Activated T-helper 1 cell treated with anti-CD3 and anti-CD28 coated beads, Interleukin-12 subunit alpha, Interleukin-12 subunit beta, Interleukin-2, Interleukin-4 antibody, amounts not matched to agents 30 ng/mL and 10 ng/mL and 1 ng/mL, durations not matched to agents 14 hours and 24 hours and 36 hours (primary cell): ENCODE results near the gene TSC22D1. TPM values are rescaled to one million over a fixed set of nuclear protein-coding genes. Genes with fewer than 3 reads are reported as not detected.

Experiments
- DNase-seq: peaks from one replicate; pipeline ENCODE4 v3.0.0; 2021; ENCODE audit warnings: low spot score
- H3K27ac Mint-ChIP-seq: one replicate; pipeline ENCODE4 v1.8.0; 2021; ENCODE audit warnings: mild to moderate bottlenecking, mixed read lengths
- H3K27me3 Mint-ChIP-seq: one replicate; pipeline ENCODE4 v1.8.0; 2022; ENCODE audit warnings: mild to moderate bottlenecking, moderate library complexity, mixed read lengths; ENCODE audit not compliant: insufficient read depth
- H3K36me3 Mint-ChIP-seq: one replicate; pipeline ENCODE4 v1.8.0; 2021; ENCODE audit warnings: low read depth, mixed read lengths
- H3K4me1 Mint-ChIP-seq: one replicate; pipeline ENCODE4 v1.8.0; 2021; ENCODE audit warnings: low read depth, mixed read lengths
- H3K4me3 Mint-ChIP-seq: one replicate; pipeline ENCODE4 v1.8.0; 2021; ENCODE audit warnings: mild to moderate bottlenecking, moderate library complexity, mixed read lengths
- H3K9me3 Mint-ChIP-seq: one replicate; pipeline ENCODE4 v1.8.0; 2021; ENCODE audit warnings: mixed read lengths
- intact Hi-C: fragments of 100-400 bp; cut with micrococcal nuclease; formaldehyde crosslinking; loops from one replicate; pipeline ENCODE4 v1.15.1; 2024
- total RNA-seq: library from RNA; stranded (reverse); gene quantifications from 2 replicates; pipeline ENCODE4 v1.2.3, GENCODE V29; 2022

Gene TSC22D1
- total RNA-seq, 1 donor from 2014 or later = 6.9 TPM

- peaks cover 2% of the 10 kb centered on the region for H3K27me3 Mint-ChIP-seq
- no peaks in the 10 kb centered on the region for H3K36me3 Mint-ChIP-seq
Observed at GRCh38 chr13:44398606-44399005, 177.5 kb downstream of the TSC22D1 start.

DNA sequence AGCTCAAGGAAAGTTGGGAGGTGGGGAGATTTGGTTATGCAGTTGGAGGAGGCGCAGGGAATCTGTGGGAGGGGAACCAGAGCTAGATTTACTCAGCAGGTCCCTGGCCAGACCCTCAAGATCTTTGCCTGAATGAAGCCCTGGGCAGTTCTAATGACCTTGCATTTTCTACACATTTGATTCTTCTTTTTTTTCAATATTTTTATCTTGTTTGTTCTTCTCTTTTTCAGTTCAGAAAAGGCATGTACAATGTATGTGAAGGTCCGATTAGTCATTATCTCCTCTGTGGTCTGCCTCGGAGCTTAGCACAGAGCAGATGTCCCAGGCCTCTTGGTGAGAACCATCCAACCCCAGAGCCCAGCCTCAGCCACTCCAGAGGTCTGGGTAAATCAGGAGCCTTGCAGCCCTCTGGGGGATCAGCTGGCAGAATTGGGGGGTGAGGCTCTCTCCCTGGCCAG, 178.3 kb downstream of the TSC22D1 start:
- DNase-seq = no peak
- Mint-ChIP-seq H3K4me1 (no peaks in the 10 kb centered on the region), H3K27me3 (peaks cover 2% of the 10 kb centered on the region), H3K27ac (no peak overlapping the region), H3K4me3 (no peak overlapping the region), H3K9me3 (no peaks in the 10 kb centered on the region), H3K36me3 (no peaks in the 10 kb centered on the region)
- intact Hi-C loops = no loop called here

More at GRCh38 chr13:44398606-44399005, 177.5 kb downstream of the TSC22D1 start:
- no peak for DNase-seq
- Mint-ChIP-seq H3K4me3 (no peak overlapping the region), H3K4me1 (no peaks in the 10 kb centered on the region), H3K9me3 (no peaks in the 10 kb centered on the region), H3K27ac (no peak overlapping the region)
- intact Hi-C loops = no loop called here

GRCh38 chr13:44396701-44397580, 179.2 kb downstream of the TSC22D1 start:
- H3K27ac Mint-ChIP-seq = no peak overlapping the region
- H3K27me3 Mint-ChIP-seq = peaks cover 2% of the 10 kb centered on the region
- no peaks in the 10 kb centered on the region for H3K9me3 Mint-ChIP-seq
- no peaks in the 10 kb centered on the region for H3K4me1 Mint-ChIP-seq
- no peaks in the 10 kb centered on the region for H3K36me3 Mint-ChIP-seq
- DNase-seq = no peak
- no peak overlapping the region for H3K4me3 Mint-ChIP-seq
- intact Hi-C loops = no loop called here

- no peaks in the 10 kb centered on the region for H3K4me1 Mint-ChIP-seq
- intact Hi-C loops = no loop called here
Observed at GRCh38 chr13:44395976-44396694, 180.0 kb downstream of the TSC22D1 start.

DNA sequence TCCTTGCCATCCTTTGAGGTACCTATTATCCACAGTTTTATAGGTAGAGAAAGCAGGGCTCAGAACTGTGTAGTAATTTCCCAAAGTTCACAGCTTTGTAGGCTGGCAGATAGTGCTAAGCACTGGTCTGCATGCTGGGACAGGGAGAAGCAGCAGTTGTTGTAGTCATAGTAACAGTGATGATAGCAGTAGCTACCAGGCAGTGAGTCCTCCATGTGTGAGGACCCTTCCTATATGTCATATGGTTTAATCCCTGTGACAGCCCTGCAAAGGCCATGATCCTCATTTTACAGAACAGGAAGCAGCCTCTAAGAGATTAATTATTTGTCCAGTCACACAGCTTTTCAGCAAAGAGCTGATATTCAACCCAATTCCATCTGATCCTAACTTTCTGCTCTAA, 181.5 kb downstream of the TSC22D1 start:
- H3K27me3 Mint-ChIP-seq = peaks cover 5% of the 10 kb centered on the region
- H3K36me3 Mint-ChIP-seq = no peaks in the 10 kb centered on the region
- H3K4me1 Mint-ChIP-seq = no peaks in the 10 kb centered on the region
- no peaks in the 10 kb centered on the region for H3K9me3 Mint-ChIP-seq
- H3K4me3 Mint-ChIP-seq = no peak overlapping the region
- H3K27ac Mint-ChIP-seq = no peak overlapping the region
- intact Hi-C loops = no loop called here
- DNase-seq = no peak

More at GRCh38 chr13:44395976-44396694, 180.0 kb downstream of the TSC22D1 start:
- no peak for DNase-seq
- H3K36me3 Mint-ChIP-seq = no peaks in the 10 kb centered on the region
- peaks cover 2% of the 10 kb centered on the region for H3K27me3 Mint-ChIP-seq
- no peak overlapping the region for H3K4me3 Mint-ChIP-seq
- H3K27ac Mint-ChIP-seq = no peak overlapping the region
- H3K9me3 Mint-ChIP-seq = no peaks in the 10 kb centered on the region

- Mint-ChIP-seq H3K27me3 (peaks cover 8% of the 10 kb centered on the region), H3K4me1 (no peaks in the 10 kb centered on the region), H3K9me3 (no peaks in the 10 kb centered on the region), H3K36me3 (no peaks in the 10 kb centered on the region), H3K4me3 (no peak overlapping the region), H3K27ac (no peak overlapping the region)
- DNase-seq = no peak
- intact Hi-C loops = no loop called here
Observed at GRCh38 chr13:44393391-44393790, 182.7 kb downstream of the TSC22D1 start.

- Mint-ChIP-seq H3K27ac (no peak overlapping the region), H3K4me3 (no peak overlapping the region), H3K36me3 (no peaks in the 10 kb centered on the region), H3K27me3 (peaks cover 7% of the 10 kb centered on the region), H3K4me1 (no peaks in the 10 kb centered on the region), H3K9me3 (no peaks in the 10 kb centered on the region)
- DNase-seq = no peak
- intact Hi-C loops = no loop called here
Observed at GRCh38 chr13:44389876-44390275, 186.3 kb downstream of the TSC22D1 start.

GRCh38 chr13:44389060-44389666, 187.0 kb downstream of the TSC22D1 start:
- Mint-ChIP-seq H3K4me3 (no peak overlapping the region), H3K4me1 (no peaks in the 10 kb centered on the region), H3K36me3 (no peaks in the 10 kb centered on the region), H3K9me3 (no peaks in the 10 kb centered on the region), H3K27me3 (peaks cover 7% of the 10 kb centered on the region), H3K27ac (no peak overlapping the region)
- intact Hi-C loops = no loop called here
- no peak for DNase-seq

DNA sequence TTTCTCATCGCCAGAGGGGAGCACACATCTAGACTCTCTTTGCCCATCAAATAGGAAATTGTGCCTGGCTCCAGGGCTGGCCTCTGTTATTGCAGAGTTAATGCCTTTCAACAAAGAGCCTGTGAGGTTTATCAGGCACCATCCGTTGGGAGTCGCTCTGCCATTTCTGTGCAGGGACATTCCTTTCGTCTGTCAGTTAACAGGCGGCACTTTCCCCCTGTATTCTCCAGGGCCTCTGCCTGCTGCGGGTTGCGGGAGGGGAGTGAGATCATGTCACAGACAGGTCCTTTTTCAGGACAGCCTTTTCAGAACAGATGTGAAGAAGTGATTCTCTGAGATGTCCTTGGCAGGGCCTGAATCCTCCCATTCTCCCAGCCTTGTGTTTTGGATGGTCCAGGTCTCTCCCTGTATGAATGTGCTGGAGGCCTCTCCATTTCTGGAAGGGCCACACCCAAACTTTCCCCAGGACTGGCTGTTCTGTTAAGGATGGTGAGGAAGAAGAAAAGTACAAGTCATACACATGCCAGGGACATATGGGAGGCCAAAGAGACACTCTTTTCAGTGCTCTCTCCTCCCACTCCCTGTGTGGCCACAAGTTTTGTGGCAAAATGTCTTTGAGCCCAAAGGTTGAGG, 187.6 kb downstream of the TSC22D1 start:
- no peaks in the 10 kb centered on the region for H3K4me1 Mint-ChIP-seq
- intact Hi-C loops = no loop called here
- no peak overlapping the region for H3K4me3 Mint-ChIP-seq
- H3K36me3 Mint-ChIP-seq = no peaks in the 10 kb centered on the region
- H3K27ac Mint-ChIP-seq = no peak overlapping the region
- no peaks in the 10 kb centered on the region for H3K9me3 Mint-ChIP-seq
- H3K27me3 Mint-ChIP-seq = peaks cover 7% of the 10 kb centered on the region
- no peak for DNase-seq

DNA sequence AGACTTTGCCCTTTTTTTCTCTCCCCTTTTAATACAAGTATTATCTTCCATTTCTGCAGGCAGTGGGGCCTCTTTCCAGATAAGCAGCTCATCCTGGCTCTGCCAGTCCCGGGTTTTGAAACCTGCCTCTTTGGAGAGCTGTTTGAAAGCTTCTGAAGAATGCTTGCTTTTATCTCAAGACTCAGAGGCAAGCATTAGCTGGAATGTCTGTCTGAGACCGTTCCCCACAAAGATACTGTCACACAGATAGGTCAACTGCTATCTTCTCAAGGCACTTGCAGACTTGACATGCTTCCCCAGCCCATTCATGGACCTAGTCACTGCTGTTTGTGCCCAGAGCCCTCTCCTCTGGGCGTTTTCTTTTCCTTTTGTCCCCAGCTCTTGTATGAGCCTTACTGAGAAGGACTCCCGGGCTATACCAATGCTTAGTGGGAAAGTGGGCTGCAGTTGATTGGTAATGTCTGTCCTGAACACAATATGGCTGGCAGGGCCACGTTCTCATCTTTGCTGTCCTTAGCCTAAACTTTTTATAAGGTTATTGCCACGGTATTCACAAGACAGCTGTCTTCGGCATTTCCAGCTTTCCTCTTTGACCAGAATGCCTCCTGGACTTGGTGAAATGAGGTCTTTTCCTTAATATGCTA, 189.1 kb downstream of the TSC22D1 start:
- H3K27ac Mint-ChIP-seq = no peak overlapping the region
- no peaks in the 10 kb centered on the region for H3K9me3 Mint-ChIP-seq
- H3K36me3 Mint-ChIP-seq = no peaks in the 10 kb centered on the region
- intact Hi-C loops = no loop called here
- H3K27me3 Mint-ChIP-seq = peaks cover 10% of the 10 kb centered on the region
- no peaks in the 10 kb centered on the region for H3K4me1 Mint-ChIP-seq
- DNase-seq = no peak
- H3K4me3 Mint-ChIP-seq = no peak overlapping the region

DNA sequence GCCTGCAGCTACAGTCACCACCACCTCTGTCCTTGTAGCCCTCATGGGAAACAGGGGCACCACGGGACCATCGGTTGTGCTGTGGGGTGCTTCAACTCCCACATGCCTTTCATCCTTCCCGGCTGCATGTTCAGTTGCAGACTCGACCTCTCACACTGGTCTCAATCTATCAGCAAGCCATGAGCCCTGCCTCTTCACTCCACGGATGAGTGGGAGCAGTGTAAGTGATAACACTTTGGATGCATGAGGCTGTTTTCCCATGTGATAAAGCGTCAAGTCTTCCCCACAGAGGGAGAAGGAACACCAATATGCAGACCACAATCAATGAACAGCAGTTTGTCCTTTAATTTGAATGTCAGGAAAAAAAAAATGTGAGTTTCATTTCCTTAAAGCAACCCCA, 190.3 kb downstream of the TSC22D1 start:
- intact Hi-C loops = no loop called here
- no peaks in the 10 kb centered on the region for H3K36me3 Mint-ChIP-seq
- no peak for DNase-seq
- H3K27ac Mint-ChIP-seq = no peak overlapping the region
- H3K4me3 Mint-ChIP-seq = no peak overlapping the region
- no peaks in the 10 kb centered on the region for H3K4me1 Mint-ChIP-seq
- no peaks in the 10 kb centered on the region for H3K9me3 Mint-ChIP-seq
- H3K27me3 Mint-ChIP-seq = peaks cover 10% of the 10 kb centered on the region

- H3K36me3 Mint-ChIP-seq = no peaks in the 10 kb centered on the region
- DNase-seq = no peak
- no peaks in the 10 kb centered on the region for H3K9me3 Mint-ChIP-seq
- H3K4me3 Mint-ChIP-seq = no peak overlapping the region
- H3K27ac Mint-ChIP-seq = no peak overlapping the region
- H3K4me1 Mint-ChIP-seq = no peaks in the 10 kb centered on the region
- peaks cover 7% of the 10 kb centered on the region for H3K27me3 Mint-ChIP-seq
- intact Hi-C loops = no loop called here
Observed at GRCh38 chr13:44385401-44385800, 190.7 kb downstream of the TSC22D1 start.
